Small intestine (tissue), 16 donors: ENCODE data around the gene ZNF341. TPM values are rescaled to one million over a fixed set of nuclear protein-coding genes. Genes with fewer than 3 reads are reported as not detected.

ENCODE experiments used
- DNase-seq, 2 donors: peaks; one replicate each; pipeline versions ENCODE4 v3.0.0 to v3.0.0-alpha.2; 2013
- FAIRE-seq: peaks from 2 replicates; lab custom pipeline; 2012; peaks lifted over from hg19 to GRCh38; lab: Jason Lieb, UNC
- H3K27ac ChIP-seq, 3 donors: one replicate each; pipeline ENCODE4 v1.5.1; 2013; ENCODE audit warnings: low read length in 2 of 3, mild to moderate bottlenecking in 2 of 3, control low read depth in 1 of 3, inconsistent platforms in 1 of 3, low read depth in 1 of 3, moderate library complexity in 1 of 3
- H3K27me3 ChIP-seq, 3 donors: one replicate each; pipeline ENCODE4 v1.6.1; 2013; ENCODE audit warnings: low read length in 3 of 3, inconsistent platforms in 1 of 3; ENCODE audit not compliant: control insufficient read depth in 3 of 3, insufficient read depth in 3 of 3
- H3K36me3 ChIP-seq, 3 donors: one replicate each; pipeline ENCODE4 v1.6.1; 2013; ENCODE audit warnings: low read length in 3 of 3, inconsistent platforms in 1 of 3, low read depth in 1 of 3, mild to moderate bottlenecking in 1 of 3, moderate library complexity in 1 of 3; ENCODE audit not compliant: control insufficient read depth in 3 of 3, insufficient read depth in 2 of 3
- H3K4me1 ChIP-seq, 3 donors: one replicate each; pipeline ENCODE4 v1.6.1; 2013; ENCODE audit warnings: low read length in 2 of 3, inconsistent platforms in 1 of 3, low read depth in 1 of 3, mild to moderate bottlenecking in 1 of 3, moderate library complexity in 1 of 3; ENCODE audit not compliant: control insufficient read depth in 3 of 3, insufficient read depth in 2 of 3
- H3K4me3 ChIP-seq, 3 donors: one replicate each; pipeline ENCODE4 v1.5.1; 2013; ENCODE audit warnings: low read length in 3 of 3, control low read depth in 1 of 3, inconsistent platforms in 1 of 3, low read depth in 1 of 3, mild to moderate bottlenecking in 1 of 3, moderate library complexity in 1 of 3
- H3K9me3 ChIP-seq, 2 donors: one replicate each; pipeline ENCODE4 v1.6.1; 2013; ENCODE audit warnings: low read depth in 1 of 2, low read length in 1 of 2; ENCODE audit not compliant: control insufficient read depth in 2 of 2, insufficient read depth in 1 of 2
- WGBS, 3 donors: extraction: QIAGEN DNeasy Blood & Tissue Kit; methylation state at CpG; one replicate each; pipeline ENCODE4 v1.1.7; 2013; 5-methylcytosine and 5-hydroxymethylcytosine counted together
- long read RNA-seq, 10 donors: transcript quantifications; one replicate each; lab custom pipeline, GENCODE V29; 2026
- polyA plus RNA-seq, 4 donors: library from polyadenylated mRNA; stranded (reverse) in 3 of 4; unstranded in 1 of 4; fragments of 200-250 nt in 3 of 4; fragments of 120-200 nt in 1 of 4; gene quantifications; one replicate each; pipeline versions ENCODE4 v1.2.1 to v1.2.3, GENCODE V29; 2013
- donor health status: healthy with polysubstance abuse.
- donor health status: control.
- donor health status: control.
- donor health status: Bipolar disorder and iron deficiency.
- donor health status: healthy.

The ZNF341 gene
- polyA plus RNA-seq = 1 to 10 TPM; 2.7 to 4.4 (median 3.4) TPM
- long read RNA-seq, donor 1 = 0 reads
- long read RNA-seq, donor 2 = 0 reads
- long read RNA-seq, donor 3 = 0 reads
- long read RNA-seq, donor 4 = 0 reads
- long read RNA-seq, donor 5 = 0 reads
- long read RNA-seq, donor 6 = 0 reads
- long read RNA-seq, donor 7 = 0 reads
- long read RNA-seq, donor 8 = 0 reads
- long read RNA-seq, donor 9 = 0 reads
- long read RNA-seq, donor 10, partial matches to known transcripts = 19 of 19 reads
- long read RNA-seq, donor 10, other reads (novel, unspliced or antisense) = 0 of 19 reads

- peaks cover 0 to 25% (median 3%) of the 10 kb centered on the region in 3 donors for H3K4me1 ChIP-seq
- WGBS, 3 donors = 2 to 3% (median 3%) methylated on average over 38 to 57 of the region's 57 CpGs
- peak in 1 of 2 donors; percentile 96 for DNase-seq
- H3K27me3 ChIP-seq = no peaks in the 10 kb centered on the region
- H3K4me3 ChIP-seq = peak within 1 kb of the TSS; percentile 31 to 67 (median 61)
- peaks cover under 1 to 15% of the 10 kb centered on the region in 2 donors for H3K9me3 ChIP-seq
- FAIRE-seq = no peak
- peak within 1 kb of the TSS; percentile 86 to 95 (median 94) for H3K27ac ChIP-seq
- no peaks in the 10 kb centered on the region for H3K36me3 ChIP-seq
These were observed at the start of gene ZNF341 for GRCh38 chr20:33731693-33732165. Gene ZNF341, plus strand, starts transcription at chr20:33731996. Its CDS starts 26 bp downstream, at chr20:33732022.

GRCh38 chr20:33684533-33685327 is 47.1 kb upstream of the ZNF341 start:
- no peaks in the 10 kb centered on the region for H3K27me3 ChIP-seq
- H3K27ac ChIP-seq = peak overlapping the region in 2 of 3 donors; percentile 5 to 81
- whole genome bisulfite sequencing, 3 donors = 24 to 36% (median 34%) methylated on average over 10 of the region's 10 CpGs
- H3K36me3 ChIP-seq = peaks cover 0 to 9% (median 0%) of the 10 kb centered on the region in 3 donors
- peak in 1 of 2 donors; percentile 40 for DNase-seq
- peaks cover 2 to 32% (median 3%) of the 10 kb centered on the region in 3 donors for H3K4me1 ChIP-seq
- H3K4me3 ChIP-seq = peak overlapping the region in 1 of 3 donors; percentile 31
- H3K9me3 ChIP-seq = no peaks in the 10 kb centered on the region
- FAIRE-seq = no peak

GRCh38 chr20:33685328-33686099 is 46.3 kb upstream of the ZNF341 start:
- DNase-seq (peak; percentile 64 to 82), FAIRE-seq (no peak)
- H3K36me3 ChIP-seq = peaks cover 0 to 2% (median 0%) of the 10 kb centered on the region in 3 donors
- WGBS, 3 donors = 1 to 2% (median 2%) methylated on average over 27 to 53 of the region's 53 CpGs
- peaks cover 2 to 32% (median 3%) of the 10 kb centered on the region in 3 donors for H3K4me1 ChIP-seq
- H3K4me3 ChIP-seq = peak overlapping the region; percentile 31 to 75 (median 33)
- H3K9me3 ChIP-seq = no peaks in the 10 kb centered on the region
- H3K27ac ChIP-seq = peak overlapping the region in 2 of 3 donors; percentile 35 to 81
- no peaks in the 10 kb centered on the region for H3K27me3 ChIP-seq

GRCh38 chr20:33686100-33686983 is 45.5 kb upstream of the ZNF341 start, which contains the start of gene E2F1:
Gene E2F1, minus strand, starts transcription at chr20:33686385. Its CDS starts 121 bp downstream, at chr20:33686264.
- FAIRE-seq = no peak
- WGBS, 3 donors = 2 to 4% (median 3%) methylated on average over 48 to 101 of the region's 101 CpGs

GRCh38 chr20:33686984-33687366 is 44.8 kb upstream of the ZNF341 start:
- Histone ChIP-seq H3K4me3 (peak overlapping the region in 1 of 3 donors; percentile 27), H3K27me3 (no peaks in the 10 kb centered on the region), H3K36me3 (no peaks in the 10 kb centered on the region), H3K27ac (peak overlapping the region in 2 of 3 donors; percentile 27 to 28), H3K4me1 (peaks cover 2 to 32% (median 3%) of the 10 kb centered on the region in 3 donors), H3K9me3 (no peaks in the 10 kb centered on the region)
- WGBS, 3 donors = 71 to 80% (median 72%) methylated on average over 14 of the region's 14 CpGs
- FAIRE-seq (no peak), DNase-seq (no peak)

More at GRCh38 chr20:33686100-33686983, 45.5 kb upstream of the ZNF341 start, which contains the start of gene E2F1:
- Histone ChIP-seq H3K9me3 (no peaks in the 10 kb centered on the region), H3K4me3 (peak within 1 kb of the TSS; percentile 31 to 75 (median 33)), H3K27ac (peak within 1 kb of the TSS; percentile 28 to 81 (median 35)), H3K4me1 (peaks cover 2 to 32% (median 3%) of the 10 kb centered on the region in 3 donors), H3K36me3 (no peaks in the 10 kb centered on the region), H3K27me3 (no peaks in the 10 kb centered on the region)
- peak; percentile 95 to 97 for DNase-seq

GRCh38 chr20:33687370-33687915 is 44.4 kb upstream of the ZNF341 start:
- no peaks in the 10 kb centered on the region for H3K36me3 ChIP-seq
- H3K27ac ChIP-seq = no peak overlapping the region
- 77 to 91% (median 85%) methylated on average over 8 of the region's 8 CpGs for WGBS, 3 donors
- no peaks in the 10 kb centered on the region for H3K27me3 ChIP-seq
- no peaks in the 10 kb centered on the region for H3K9me3 ChIP-seq
- DNase-seq (no peak), FAIRE-seq (no peak)
- peaks cover 2 to 32% (median 3%) of the 10 kb centered on the region in 3 donors for H3K4me1 ChIP-seq
- H3K4me3 ChIP-seq = no peak overlapping the region
